Measurements from ENCODE around the gene SNRNP25.
"Not testable (repeated sequence)": the region's sequence is repeated elsewhere in the genome, so short reads cannot be mapped to it uniquely, and the experiment has no call there.

SNRNP25 gene

GRCh38 chr16:20886-21285, 32.7 kb upstream of the SNRNP25 start:
- not testable (repeated sequence) for H2BK5ac ChIP-seq (ENCODE audit: low read depth, low read length, poor library complexity); H3K9me3 ChIP-seq (ENCODE audit: insufficient read depth, low read depth, low read length); H3K4me3 ChIP-seq (ENCODE audit: low read depth, low read length); H2BK120ac ChIP-seq (ENCODE audit: insufficient read depth, low read length, poor library complexity); H3K79me2 ChIP-seq (ENCODE audit: control insufficient read depth, insufficient read depth, low read length, poor library complexity); H3K23ac ChIP-seq (ENCODE audit: low read length); H3K4me2 ChIP-seq (ENCODE audit: low read length); H2AK5ac ChIP-seq (ENCODE audit: low read length); H3K27ac ChIP-seq (ENCODE audit: low read depth, low read length); H4K91ac ChIP-seq (ENCODE audit: low read depth, low read length); H3K79me1 ChIP-seq (ENCODE audit: low read length); DNase-seq; H3K18ac ChIP-seq (ENCODE audit: low read length); H3K4me1 ChIP-seq (ENCODE audit: control insufficient read depth in 1 of 2, insufficient read depth in 2 of 2, low read length in 2 of 2); H4K12ac ChIP-seq (ENCODE audit: low read depth, low read length); H3K4ac ChIP-seq (ENCODE audit: low read depth, low read length); H3K14ac ChIP-seq (ENCODE audit: low read length); H3K36me3 ChIP-seq (ENCODE audit: control insufficient read depth in 1 of 2, insufficient read depth in 2 of 2, low read length in 2 of 2); H2AFZ ChIP-seq (ENCODE audit: insufficient read depth, low read length, poor library complexity); H3K9ac ChIP-seq (ENCODE audit: low read length); H2BK12ac ChIP-seq (ENCODE audit: low read length); H3K27me3 ChIP-seq (ENCODE audit: insufficient read depth, low read length); H4K8ac ChIP-seq (ENCODE audit: low read depth, low read length)
- no CpG with 5 or more reads among the region's 12 CpGs for WGBS (ENCODE audit: extremely low coverage, insufficient coverage, insufficient read length)

DNA sequence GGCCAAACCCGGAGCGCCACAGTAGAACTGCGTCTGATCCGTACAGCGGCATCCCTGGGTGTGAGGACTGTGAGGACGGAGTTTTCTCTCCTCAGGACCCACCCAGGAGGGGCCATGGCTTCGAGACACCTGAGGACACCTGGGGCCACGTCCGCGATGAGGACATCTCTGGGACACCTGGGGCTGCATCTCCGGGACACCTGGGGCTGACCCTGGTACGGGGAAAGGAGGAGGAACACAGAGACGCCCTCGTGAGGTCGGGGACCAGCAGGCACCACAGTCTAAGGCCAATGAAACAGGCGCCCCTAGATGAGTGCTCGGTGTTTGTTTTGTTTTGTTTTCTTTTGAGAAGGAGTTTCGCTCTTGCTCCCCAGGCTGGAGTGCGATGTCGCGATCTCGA, 29.5 kb upstream of the SNRNP25 start:
- H4K8ac ChIP-seq (ENCODE audit: low read depth, low read length); H2BK120ac ChIP-seq (ENCODE audit: insufficient read depth, low read length, poor library complexity); H3K27me3 ChIP-seq (ENCODE audit: insufficient read depth, low read length); H3K79me2 ChIP-seq (ENCODE audit: control insufficient read depth, insufficient read depth, low read length, poor library complexity); H3K23ac ChIP-seq (ENCODE audit: low read length); H3K14ac ChIP-seq (ENCODE audit: low read length); H4K12ac ChIP-seq (ENCODE audit: low read depth, low read length); H3K4me3 ChIP-seq (ENCODE audit: low read depth, low read length); H2AK5ac ChIP-seq (ENCODE audit: low read length); H3K79me1 ChIP-seq (ENCODE audit: low read length); H3K4me1 ChIP-seq (ENCODE audit: control insufficient read depth in 1 of 2, insufficient read depth in 2 of 2, low read length in 2 of 2); H3K4me2 ChIP-seq (ENCODE audit: low read length); DNase-seq; H2BK12ac ChIP-seq (ENCODE audit: low read length); H2AFZ ChIP-seq (ENCODE audit: insufficient read depth, low read length, poor library complexity); H3K4ac ChIP-seq (ENCODE audit: low read depth, low read length); H3K9me3 ChIP-seq (ENCODE audit: insufficient read depth, low read depth, low read length); H4K91ac ChIP-seq (ENCODE audit: low read depth, low read length); H3K18ac ChIP-seq (ENCODE audit: low read length); H3K27ac ChIP-seq (ENCODE audit: low read depth, low read length); H3K36me3 ChIP-seq (ENCODE audit: control insufficient read depth in 1 of 2, insufficient read depth in 2 of 2, low read length in 2 of 2); H2BK5ac ChIP-seq (ENCODE audit: low read depth, low read length, poor library complexity); H3K9ac ChIP-seq (ENCODE audit: low read length): not testable (repeated sequence)
- no CpG with 5 or more reads among the region's 22 CpGs for WGBS (ENCODE audit: extremely low coverage, insufficient coverage, insufficient read length)

DNA sequence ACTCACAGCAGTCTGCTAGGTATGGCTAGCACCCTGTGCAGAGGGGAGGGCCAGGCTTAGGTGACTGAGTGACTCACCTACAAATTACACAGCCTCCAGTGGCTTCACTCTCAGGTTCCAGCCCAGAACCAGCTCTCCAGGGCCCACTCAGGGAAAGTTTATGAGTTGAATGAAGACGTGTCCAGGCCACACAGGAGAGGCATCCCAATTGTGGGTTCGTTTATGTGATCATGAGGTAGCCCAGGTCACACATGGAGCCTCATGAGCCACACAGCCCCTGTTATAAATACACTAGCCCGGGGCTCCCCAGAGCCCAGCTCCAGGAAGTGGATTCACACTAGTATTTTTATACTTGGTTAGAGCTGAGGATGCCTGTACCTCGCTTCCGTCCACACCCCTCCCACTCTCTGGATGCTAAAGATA, 27.7 kb upstream of the SNRNP25 start:
- not testable (repeated sequence) for H3K79me1 ChIP-seq (ENCODE audit: low read length); H3K36me3 ChIP-seq (ENCODE audit: control insufficient read depth in 1 of 2, insufficient read depth in 2 of 2, low read length in 2 of 2); H3K4ac ChIP-seq (ENCODE audit: low read depth, low read length); H4K8ac ChIP-seq (ENCODE audit: low read depth, low read length); H3K18ac ChIP-seq (ENCODE audit: low read length); H3K9me3 ChIP-seq (ENCODE audit: insufficient read depth, low read depth, low read length); H3K79me2 ChIP-seq (ENCODE audit: control insufficient read depth, insufficient read depth, low read length, poor library complexity); H2BK12ac ChIP-seq (ENCODE audit: low read length); H2AFZ ChIP-seq (ENCODE audit: insufficient read depth, low read length, poor library complexity); H2BK120ac ChIP-seq (ENCODE audit: insufficient read depth, low read length, poor library complexity); H4K12ac ChIP-seq (ENCODE audit: low read depth, low read length); H3K27me3 ChIP-seq (ENCODE audit: insufficient read depth, low read length); H3K14ac ChIP-seq (ENCODE audit: low read length); H3K9ac ChIP-seq (ENCODE audit: low read length); H3K23ac ChIP-seq (ENCODE audit: low read length); H3K27ac ChIP-seq (ENCODE audit: low read depth, low read length); DNase-seq; H2BK5ac ChIP-seq (ENCODE audit: low read depth, low read length, poor library complexity); H4K91ac ChIP-seq (ENCODE audit: low read depth, low read length); H2AK5ac ChIP-seq (ENCODE audit: low read length); H3K4me1 ChIP-seq (ENCODE audit: control insufficient read depth in 1 of 2, insufficient read depth in 2 of 2, low read length in 2 of 2); H3K4me2 ChIP-seq (ENCODE audit: low read length); H3K4me3 ChIP-seq (ENCODE audit: low read depth, low read length)
- WGBS (ENCODE audit: extremely low coverage, insufficient coverage, insufficient read length): no CpG with 5 or more reads among the region's 5 CpGs

DNA sequence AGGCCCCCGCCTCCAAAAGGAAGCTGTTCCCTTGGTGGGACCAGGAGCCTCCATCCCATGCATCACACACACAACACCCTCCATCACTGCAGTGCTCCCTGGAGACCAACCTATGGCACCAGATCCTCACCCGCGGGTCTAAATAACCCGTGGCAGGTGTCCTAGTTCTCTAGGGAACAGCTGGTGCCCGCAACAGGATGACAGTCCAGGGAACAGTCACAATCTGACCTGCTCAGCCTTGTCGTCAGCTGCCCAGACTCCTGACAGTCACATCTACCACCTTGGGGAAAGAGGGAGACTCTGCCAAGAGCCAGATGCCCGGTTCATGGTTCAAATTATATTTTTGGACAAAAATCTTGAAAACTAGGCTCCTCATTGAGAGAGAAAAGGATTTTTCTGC, 23.0 kb upstream of the SNRNP25 start:
- H3K9me3 ChIP-seq (ENCODE audit: insufficient read depth, low read depth, low read length); H4K12ac ChIP-seq (ENCODE audit: low read depth, low read length); H3K27ac ChIP-seq (ENCODE audit: low read depth, low read length); H3K4me1 ChIP-seq (ENCODE audit: control insufficient read depth in 1 of 2, insufficient read depth in 2 of 2, low read length in 2 of 2); H3K4me3 ChIP-seq (ENCODE audit: low read depth, low read length); H3K79me1 ChIP-seq (ENCODE audit: low read length); H3K27me3 ChIP-seq (ENCODE audit: insufficient read depth, low read length); H3K4ac ChIP-seq (ENCODE audit: low read depth, low read length); H2AK5ac ChIP-seq (ENCODE audit: low read length); H3K18ac ChIP-seq (ENCODE audit: low read length); H2BK120ac ChIP-seq (ENCODE audit: insufficient read depth, low read length, poor library complexity); H2BK5ac ChIP-seq (ENCODE audit: low read depth, low read length, poor library complexity); H3K36me3 ChIP-seq (ENCODE audit: control insufficient read depth in 1 of 2, insufficient read depth in 2 of 2, low read length in 2 of 2); H3K23ac ChIP-seq (ENCODE audit: low read length); DNase-seq; H3K79me2 ChIP-seq (ENCODE audit: control insufficient read depth, insufficient read depth, low read length, poor library complexity); H4K8ac ChIP-seq (ENCODE audit: low read depth, low read length); H3K4me2 ChIP-seq (ENCODE audit: low read length); H4K91ac ChIP-seq (ENCODE audit: low read depth, low read length); H2AFZ ChIP-seq (ENCODE audit: insufficient read depth, low read length, poor library complexity); H3K14ac ChIP-seq (ENCODE audit: low read length); H3K9ac ChIP-seq (ENCODE audit: low read length); H2BK12ac ChIP-seq (ENCODE audit: low read length): not testable (repeated sequence)
- no CpG with 5 or more reads among the region's 7 CpGs for WGBS (ENCODE audit: extremely low coverage, insufficient coverage, insufficient read length)
